SH-SY5Y (cell line): Measurements from ENCODE around the gene CACNA1B.

Experiments
- GATA2 ChIP-seq: IDR thresholded peaks from 2 replicates; pipeline ENCODE4 v1.6.1; 2011; ENCODE audit warnings: mild to moderate bottlenecking, low read depth, low read length
- GATA3 ChIP-seq: IDR thresholded peaks from 2 replicates; pipeline ENCODE4 v1.6.1; 2011; ENCODE audit warnings: low read depth, mild to moderate bottlenecking, low read length, moderate library complexity

DNA sequence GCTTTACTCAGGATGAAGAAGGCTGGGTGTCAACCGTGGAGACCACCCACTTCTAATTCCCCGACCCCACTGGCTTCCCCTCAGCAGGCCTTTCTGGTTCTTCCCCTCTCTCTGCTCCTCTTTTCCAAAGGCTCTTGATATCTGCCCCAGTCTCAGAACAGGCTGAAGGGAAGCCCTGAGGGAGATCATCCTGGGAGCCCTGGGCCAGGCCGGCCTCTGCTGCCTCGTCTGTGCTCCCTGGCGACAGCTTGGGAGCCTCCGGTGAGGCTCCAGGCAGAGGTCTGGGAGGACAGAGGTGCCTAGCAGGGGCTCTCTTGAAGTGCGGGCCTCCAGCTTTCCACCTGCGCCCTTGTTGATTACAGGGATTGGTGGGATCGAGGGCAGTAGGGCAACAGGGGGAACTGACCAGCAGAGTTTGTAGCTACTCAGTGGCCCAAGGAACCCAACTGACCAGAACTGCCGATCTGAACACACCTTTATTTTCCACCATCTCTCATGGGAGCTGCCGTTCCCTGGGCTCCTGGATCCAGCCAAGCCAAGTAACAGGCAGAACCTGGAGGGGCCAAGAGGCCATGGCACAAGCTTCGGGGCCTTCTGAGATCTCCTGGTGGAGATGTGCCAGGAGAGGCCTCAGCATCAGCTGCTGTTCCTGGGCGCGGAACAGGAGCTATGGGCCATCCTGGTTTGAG, 198.5 kb downstream of the CACNA1B start:
- no peak for TF ChIP-seq GATA2
- TF ChIP-seq GATA3 = no peak
